Frontal cortex (tissue), 4 donors: ENCODE data around the gene SLCO3A1. TPM values are rescaled to one million over a fixed set of nuclear protein-coding genes. Genes with fewer than 3 reads are reported as not detected.

ENCODE experiments used
- DNase-seq, 2 donors: peaks; one replicate each; pipeline ENCODE4 v3.0.0; 2012; ENCODE audit warnings: low spot score in 2 of 2
- FAIRE-seq: peaks from 2 replicates; lab custom pipeline; 2012; peaks lifted over from hg19 to GRCh38; lab: Jason Lieb, UNC
- total RNA-seq: library from RNA; depleted of rRNA; stranded (reverse); fragments of >200 nt; gene quantifications from one replicate; pipeline ENCODE4 v1.2.3, GENCODE V29; 2014
- donor health status: control.
- donor health status: control.
- donor health status: control.

Gene SLCO3A1
- total RNA-seq, 1 donor from 2014 or later: 9.8 TPM

DNA sequence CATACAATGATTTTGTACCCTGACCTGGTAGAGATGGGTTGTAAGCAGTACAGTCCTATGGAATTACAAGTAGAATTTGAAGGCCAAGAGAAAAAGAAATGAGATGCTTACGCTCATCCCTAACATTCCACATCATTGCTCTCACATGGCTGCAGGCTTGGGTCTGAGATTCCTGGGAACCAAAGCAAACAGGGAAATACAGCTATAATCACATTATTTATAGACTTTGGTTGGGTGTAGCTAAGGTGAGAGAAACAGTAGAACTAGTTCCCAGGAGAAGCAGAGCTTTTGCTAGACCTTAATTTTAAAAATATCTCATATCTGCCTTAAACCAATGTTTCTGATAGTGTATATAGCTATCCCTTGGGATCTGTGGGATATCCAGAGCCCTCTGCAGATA, 51.4 kb downstream of the SLCO3A1 start:
- no peak for DNase-seq
- no peak for FAIRE-seq

DNA sequence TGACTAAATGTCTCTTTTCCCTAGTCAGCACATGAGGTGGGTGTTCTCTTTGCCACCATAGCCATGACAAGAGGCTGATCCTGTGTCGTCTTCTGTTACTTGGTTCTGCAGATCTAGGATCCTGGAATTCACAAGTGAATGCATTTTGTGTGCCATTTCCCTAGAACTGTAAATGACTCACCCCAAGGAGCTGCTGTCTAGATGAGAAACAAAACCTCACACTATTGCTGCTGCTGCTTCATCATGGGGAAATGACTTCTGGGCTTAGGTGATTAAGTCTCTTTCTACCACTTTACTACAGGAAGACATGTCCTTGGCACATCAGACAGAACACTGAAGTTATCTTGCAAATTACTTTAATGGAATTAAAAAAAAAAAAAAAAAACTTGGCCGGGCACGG, 54.9 kb downstream of the SLCO3A1 start:
- DNase-seq (no peak), FAIRE-seq (no peak)

GRCh38 chr15:91909111-91909510, 55.6 kb downstream of the SLCO3A1 start:
- FAIRE-seq (no peak), DNase-seq (no peak)

DNA sequence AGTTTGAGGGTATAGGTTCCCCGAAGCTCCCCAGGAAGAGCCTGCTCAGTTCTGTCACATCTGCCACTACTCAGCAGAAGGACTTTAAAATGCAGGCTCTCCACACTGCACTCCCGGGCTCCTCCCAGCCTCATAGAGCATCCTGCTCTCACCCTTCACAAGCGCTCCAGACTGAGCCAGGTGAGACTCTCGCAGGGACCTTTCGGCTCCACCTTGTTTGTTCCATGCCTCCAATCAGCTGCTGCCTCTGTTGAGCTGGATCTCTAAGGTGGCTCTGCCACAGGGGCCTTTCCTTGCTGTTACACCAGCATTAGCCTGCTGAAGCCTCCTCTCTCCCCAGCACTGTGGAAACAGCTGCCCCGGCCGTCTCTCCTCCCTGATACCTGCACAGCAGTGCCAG, 56.1 kb downstream of the SLCO3A1 start:
- DNase-seq: no peak
- FAIRE-seq: no peak

DNA sequence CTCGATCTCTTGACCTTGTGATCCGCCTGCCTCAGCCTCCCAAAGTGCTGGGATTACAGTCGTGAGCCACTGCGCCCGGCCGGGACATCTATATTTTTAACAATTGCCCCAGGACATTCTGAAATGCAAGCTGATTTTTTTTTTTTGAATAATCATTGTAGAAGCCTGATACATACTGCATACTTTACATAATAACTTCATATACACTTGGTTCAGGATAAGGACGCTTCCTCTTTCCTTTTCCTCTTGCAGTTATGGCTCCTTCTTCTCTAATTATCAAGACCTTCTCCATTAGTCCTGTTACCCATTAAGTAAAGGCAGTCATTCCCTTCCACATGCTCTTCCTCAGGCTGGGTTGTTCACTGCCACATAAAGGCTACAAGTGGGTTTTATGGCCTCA, 58.3 kb downstream of the SLCO3A1 start:
- no peak for FAIRE-seq
- DNase-seq: no peak

GRCh38 chr15:91912336-91912735, 58.8 kb downstream of the SLCO3A1 start:
- FAIRE-seq (no peak), DNase-seq (no peak)

DNA sequence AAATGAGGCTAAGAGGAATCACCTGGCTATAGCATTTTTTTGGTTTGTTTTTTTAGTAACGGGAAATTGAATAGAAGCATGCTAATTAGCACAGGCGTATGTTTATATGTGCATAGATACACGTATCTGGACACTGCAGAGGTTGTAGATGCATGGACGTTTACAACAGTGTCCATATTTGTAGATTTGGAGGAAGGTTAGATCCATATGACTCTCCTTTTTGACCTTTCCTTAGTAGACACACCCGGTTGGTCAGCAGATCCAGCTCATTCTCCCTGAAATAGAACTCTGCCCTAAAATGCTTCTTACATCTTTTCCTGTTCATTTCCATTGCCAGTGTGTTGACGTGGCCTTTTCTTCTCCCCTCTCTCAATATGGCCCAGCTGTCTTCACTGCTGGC, 60.1 kb downstream of the SLCO3A1 start:
- FAIRE-seq: no peak
- DNase-seq: no peak

GRCh38 chr15:91915576-91915975, 62.1 kb downstream of the SLCO3A1 start:
- FAIRE-seq (no peak), DNase-seq (no peak)

- DNase-seq: no peak
- no peak for FAIRE-seq
These were observed 62.5 kb downstream of the SLCO3A1 start for GRCh38 chr15:91916051-91916450.

- peak in 1 of 2 donors; percentile 34 for DNase-seq
- no peak for FAIRE-seq
These were observed 64.3 kb downstream of the SLCO3A1 start for GRCh38 chr15:91917686-91918360.

DNA sequence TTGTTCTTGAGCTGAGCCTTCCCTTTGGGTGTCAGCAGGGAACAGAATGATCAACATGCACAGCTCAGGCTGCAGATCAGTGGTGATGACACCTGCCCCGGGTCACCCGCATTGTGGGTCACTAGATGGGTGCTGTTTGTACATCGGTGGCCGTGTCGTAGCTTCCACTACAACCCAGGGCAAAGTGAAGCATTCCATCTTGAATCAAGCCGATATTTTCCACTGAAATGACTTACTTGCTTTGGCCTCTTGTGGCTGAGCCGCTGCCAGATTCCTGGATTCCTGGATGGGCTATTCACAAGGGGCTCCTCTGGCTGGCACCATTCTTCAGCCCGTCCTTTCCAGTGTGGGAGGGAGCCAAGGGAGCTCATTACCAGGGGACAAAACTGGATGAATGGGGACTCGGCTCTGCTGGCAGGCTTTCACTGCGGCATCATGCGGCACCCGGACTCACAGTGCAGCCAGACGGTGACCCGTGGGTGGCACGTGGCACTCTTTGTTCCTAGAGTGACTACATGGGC, 65.6 kb downstream of the SLCO3A1 start:
- peak; percentile 67 to 72 for DNase-seq
- FAIRE-seq: no peak

- FAIRE-seq: no peak
These were observed 67.8 kb downstream of the SLCO3A1 start for GRCh38 chr15:91921188-91921842.

GRCh38 chr15:91921843-91922198, 68.3 kb downstream of the SLCO3A1 start:
- no peak for DNase-seq
- FAIRE-seq: no peak

More at GRCh38 chr15:91921188-91921842, 67.8 kb downstream of the SLCO3A1 start:
- DNase-seq: no peak

GRCh38 chr15:91922646-91923547, 69.4 kb downstream of the SLCO3A1 start:
- FAIRE-seq (no peak), DNase-seq (no peak)

GRCh38 chr15:91924183-91924582, 70.7 kb downstream of the SLCO3A1 start:
- FAIRE-seq: no peak
- no peak for DNase-seq

- FAIRE-seq: no peak
- no peak for DNase-seq
These were observed 71.5 kb downstream of the SLCO3A1 start for GRCh38 chr15:91924837-91925495.

DNA sequence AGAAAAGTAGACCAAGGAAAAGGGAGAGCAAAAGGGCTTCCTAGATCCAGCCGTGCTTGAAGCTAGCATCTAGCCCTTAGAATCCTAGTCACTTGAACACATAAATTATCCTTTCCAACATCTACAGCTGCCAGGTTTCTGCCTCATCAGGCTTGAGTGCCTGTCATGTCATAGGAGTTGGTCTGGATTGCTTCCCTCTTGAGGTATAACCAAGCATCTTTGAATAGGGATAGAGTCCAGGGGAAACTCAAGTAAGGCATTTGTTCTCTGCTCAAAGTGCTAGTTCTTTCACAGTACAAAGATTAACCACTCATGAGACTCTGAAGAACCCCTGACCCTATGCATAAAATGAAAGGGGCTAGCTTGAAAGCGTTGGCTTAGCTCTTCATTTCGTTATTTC, 72.3 kb downstream of the SLCO3A1 start:
- FAIRE-seq (no peak), DNase-seq (no peak)

DNA sequence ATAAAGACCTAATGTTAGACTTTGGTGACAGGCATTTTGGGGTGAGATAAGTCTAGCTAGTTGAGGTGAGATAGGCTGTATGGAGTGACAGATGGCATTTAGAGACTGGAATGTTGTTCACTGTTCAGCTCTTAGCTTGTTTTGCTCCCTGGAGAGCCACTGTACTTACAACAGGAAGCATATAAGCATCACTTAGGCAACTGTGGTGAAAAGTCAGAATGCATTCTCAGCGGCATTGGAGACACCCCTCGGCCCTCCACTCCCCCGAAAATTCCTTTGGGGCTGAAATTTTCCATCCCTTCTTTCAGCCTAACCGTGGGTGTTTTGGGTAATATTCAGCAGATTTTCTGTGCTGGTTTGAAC, 73.4 kb downstream of the SLCO3A1 start:
- DNase-seq (no peak), FAIRE-seq (no peak)

DNA sequence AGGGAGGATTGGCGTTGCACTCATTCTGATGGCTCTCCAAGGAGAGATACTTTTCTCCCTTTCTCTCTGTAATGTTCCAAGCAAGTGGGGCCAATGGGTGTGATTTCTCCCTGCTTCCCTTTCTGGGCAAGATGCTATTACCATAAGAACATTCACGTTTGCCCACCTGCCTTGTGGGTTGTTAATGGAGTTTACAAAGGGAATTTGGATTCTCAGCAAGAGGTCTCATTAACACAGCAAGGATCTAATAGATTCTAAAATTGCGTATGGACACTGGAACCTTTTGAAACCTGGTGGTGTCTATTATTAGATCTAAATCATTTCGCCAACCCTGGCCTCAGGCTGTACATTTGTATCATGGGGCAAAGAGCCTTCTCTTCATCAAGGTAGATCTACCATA, 74.1 kb downstream of the SLCO3A1 start:
- DNase-seq (no peak), FAIRE-seq (no peak)

DNA sequence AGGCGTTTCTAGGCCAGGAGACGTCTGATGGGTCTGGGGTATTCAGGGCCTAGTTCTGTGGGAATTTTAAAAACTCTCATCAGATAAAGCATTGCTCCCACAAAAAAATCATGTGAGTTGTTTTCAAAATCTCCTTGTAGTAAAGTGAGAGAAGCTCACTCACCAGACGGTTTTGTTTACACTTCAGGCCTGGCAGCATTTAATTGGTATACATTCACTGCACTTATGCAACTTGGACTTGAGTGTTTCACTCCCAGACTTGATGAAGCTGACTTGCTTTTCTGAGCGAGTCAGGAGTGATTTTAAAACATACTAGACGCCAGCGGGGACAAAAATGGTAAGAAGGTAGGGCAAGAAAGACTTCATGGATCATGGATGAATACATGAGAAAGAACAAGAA, 75.2 kb downstream of the SLCO3A1 start:
- DNase-seq (no peak), FAIRE-seq (no peak)
